ENCODE measurements around the gene CALN1. TPM values are rescaled to one million over a fixed set of nuclear protein-coding genes. Genes with fewer than 3 reads are reported as not detected.

Gene CALN1
- total and polyA plus RNA-seq, 9 of the 15 experiments (the other 6 are each of a cell fraction or from before 2014, with no cell fraction given) = 1.4 to 7.5 (median 3.3) TPM

DNA sequence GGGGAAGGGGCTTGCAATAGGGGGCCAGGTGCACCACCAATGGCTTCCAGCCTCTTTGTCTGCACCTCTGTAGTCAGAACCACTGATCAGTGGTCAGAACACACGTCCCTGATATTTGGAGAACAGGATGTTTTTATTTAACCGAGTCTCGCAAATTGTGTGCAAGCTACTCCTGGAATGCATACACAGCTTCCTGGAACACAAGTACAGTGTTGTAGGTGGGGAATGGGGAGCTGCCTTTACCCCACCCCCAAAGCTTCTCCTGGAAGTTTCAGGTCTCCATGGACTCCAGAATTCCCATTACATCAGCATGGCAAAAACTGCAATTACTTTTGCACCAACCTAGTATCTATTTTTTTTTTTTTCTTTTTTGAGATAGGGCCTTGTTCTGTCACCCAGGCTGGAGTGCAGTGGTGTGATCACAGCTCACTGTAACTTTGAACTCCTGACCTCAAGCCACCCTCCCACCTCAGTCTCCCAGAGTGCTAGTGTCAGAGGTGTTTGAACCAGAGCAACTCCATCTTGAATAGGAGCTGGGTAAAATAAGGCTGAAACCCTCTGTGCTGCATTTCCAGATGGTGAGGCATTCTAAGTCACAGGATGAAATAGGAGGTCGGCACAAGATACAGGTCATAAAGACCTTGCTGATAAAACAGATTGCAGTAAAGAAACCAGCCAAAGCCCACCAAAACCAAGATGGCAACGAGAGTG, 374.0 kb downstream of the CALN1 start (continued):
- TF ChIP-seq ZNF318 (IDR thresholded peaks at IDR 0.05; ENCODE audit: borderline replicate concordance in 1 of 2, low read depth in 1 of 2) = no peak
- TF ChIP-seq ZNF175 (CRISPR knock-in tag; IDR thresholded peaks at IDR 0.05; ENCODE audit: low read depth) = peak; percentile 79
- no peak for TF ChIP-seq KDM5B (IDR thresholded peaks at IDR 0.05; ENCODE audit: insufficient replicate concordance, low read depth, low read length)
- TF ChIP-seq, protein P1, sequence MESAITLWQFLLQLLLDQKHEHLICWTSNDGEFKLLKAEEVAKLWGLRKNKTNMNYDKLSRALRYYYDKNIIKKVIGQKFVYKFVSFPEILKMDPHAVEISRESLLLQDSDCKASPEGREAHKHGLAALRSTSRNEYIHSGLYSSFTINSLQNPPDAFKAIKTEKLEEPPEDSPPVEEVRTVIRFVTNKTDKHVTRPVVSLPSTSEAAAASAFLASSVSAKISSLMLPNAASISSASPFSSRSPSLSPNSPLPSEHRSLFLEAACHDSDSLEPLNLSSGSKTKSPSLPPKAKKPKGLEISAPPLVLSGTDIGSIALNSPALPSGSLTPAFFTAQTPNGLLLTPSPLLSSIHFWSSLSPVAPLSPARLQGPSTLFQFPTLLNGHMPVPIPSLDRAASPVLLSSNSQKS (CRISPR knock-in tag; IDR thresholded peaks at IDR 0.05) = no peak
- TF ChIP-seq POLR2AphosphoS5 (IDR thresholded peaks at IDR 0.05; ENCODE audit: control insufficient read depth, insufficient read depth, low read depth, low read length) = no peak
- TF ChIP-seq ILF3 (IDR thresholded peaks at IDR 0.05; ENCODE audit: borderline replicate concordance) = no peak
- no peak for TF ChIP-seq HOXB6 (CRISPR knock-in tag; IDR thresholded peaks at IDR 0.05; ENCODE audit: borderline replicate concordance)
- TF ChIP-seq RBFOX2 (IDR thresholded peaks at IDR 0.05; ENCODE audit: low read depth, low read length) = no peak
- no peak for TF ChIP-seq CLOCK (CRISPR knock-in tag; IDR thresholded peaks at IDR 0.05; ENCODE audit: borderline replicate concordance)
- no peak for TF ChIP-seq PYGO2 (tag; IDR thresholded peaks at IDR 0.05)
- no peak for TF ChIP-seq NFIC (IDR thresholded peaks at IDR 0.05)
- no peak for TF ChIP-seq POLR3A (IDR thresholded peaks at IDR 0.05; ENCODE audit: borderline replicate concordance, extremely low read depth, insufficient read depth, insufficient read length)
